GM19099 (cell line): ENCODE data around the gene TSPAN5.

Experiments
- POLR2A ChIP-seq: IDR thresholded peaks from 3 replicates; pipeline ENCODE4 v1.6.1; 2011; ENCODE audit warnings: low read depth; ENCODE audit not compliant: insufficient read length; ENCODE audit errors: extremely low read depth

The TSPAN5 gene

GRCh38 chr4:98659741-98660462 lies 1.5 kb upstream of the TSPAN5 start:
- TF ChIP-seq POLR2A = no peak

- no peak for TF ChIP-seq POLR2A
Observed at GRCh38 chr4:98659106-98659592, 738 bp upstream of the TSPAN5 start.

GRCh38 chr4:98657531-98658286 lies 702 bp downstream of the TSPAN5 start:
- no peak for TF ChIP-seq POLR2A

- TF ChIP-seq POLR2A = no peak
Observed at GRCh38 chr4:98656886-98657285, 1.5 kb downstream of the TSPAN5 start.

- no peak for TF ChIP-seq POLR2A
Observed at GRCh38 chr4:98656443-98656842, 2.0 kb downstream of the TSPAN5 start.

GRCh38 chr4:98653890-98654867 lies 4.2 kb downstream of the TSPAN5 start:
- no peak for TF ChIP-seq POLR2A

GRCh38 chr4:98652996-98653395 lies 5.4 kb downstream of the TSPAN5 start:
- TF ChIP-seq POLR2A = no peak

- TF ChIP-seq POLR2A = no peak
Observed at GRCh38 chr4:98648602-98649001, 9.8 kb downstream of the TSPAN5 start.

GRCh38 chr4:98646422-98646821 lies 12.0 kb downstream of the TSPAN5 start:
- TF ChIP-seq POLR2A = no peak

GRCh38 chr4:98645527-98645926 lies 12.9 kb downstream of the TSPAN5 start:
- no peak for TF ChIP-seq POLR2A

- TF ChIP-seq POLR2A = no peak
Observed at GRCh38 chr4:98643755-98644154, 14.7 kb downstream of the TSPAN5 start.

- no peak for TF ChIP-seq POLR2A
Observed at GRCh38 chr4:98642991-98643426, 15.4 kb downstream of the TSPAN5 start.

- no peak for TF ChIP-seq POLR2A
Observed at GRCh38 chr4:98641906-98642668, 16.3 kb downstream of the TSPAN5 start.

GRCh38 chr4:98641376-98641775 lies 17.0 kb downstream of the TSPAN5 start:
- no peak for TF ChIP-seq POLR2A
